ENCODE results near the gene C1orf50. TPM values are rescaled to one million over a fixed set of nuclear protein-coding genes. Genes with fewer than 3 reads are reported as not detected.
"Not testable (repeated sequence)": the region's sequence is repeated elsewhere in the genome, so short reads cannot be mapped to it uniquely, and the experiment has no call there.

C1orf50 gene
- total RNA-seq, result 1 to 10 TPM; 2.0 to 2.1 TPM

- peak within 1 kb of the TSS; percentile 65 to 92 (median 78) for H3K27ac ChIP-seq
- H3K27me3 ChIP-seq, result no peaks in the 10 kb centered on the region
- peaks cover 28% of the 10 kb centered on the region for H3K4me1 ChIP-seq
- 0% methylated on average over 19 to 82 of the region's 82 CpGs for WGBS, 2 donors
- intact Hi-C loops (cut with DNase I), result loop anchor here (10.0 kb wide), 1 partner anchor 92 kb away; no protein-coding TSS in a partner anchor
- H3K36me3 ChIP-seq (replicated peaks in 1 of 2; ENCODE audit: insufficient read depth in 1 of 2, low read depth in 2 of 2), result no peaks in the 10 kb centered on the region
- H3K9me3 ChIP-seq, result no peaks in the 10 kb centered on the region
- DNase-seq (peak; percentile 100), ATAC-seq (peak; percentile 98)
- TF ChIP-seq POLR2A (IDR thresholded peaks at IDR 0.05) (peak; percentile 84 to 93 (median 93)), CTCF (IDR thresholded peaks at IDR 0.05) (no peak)
- H3K4me3 ChIP-seq, result peak within 1 kb of the TSS; percentile 88 to 96
These were observed at the start of gene C1orf50, which contains the start of gene P3H1 for GRCh38 chr1:42766741-42767509. Gene C1orf50, plus strand, starts transcription at chr1:42767249. Its CDS starts 63 bp downstream, at chr1:42767312. Gene P3H1, minus strand, starts transcription at chr1:42767028. Its CDS starts 57 bp downstream, at chr1:42766971.

- ATAC-seq, result no peak
- WGBS, 2 donors, result 77 to 100% methylated on average over 1 of the region's 1 CpG
- intact Hi-C loops (cut with DNase I), result no loop called here
These were observed 46.2 kb upstream of the C1orf50 start for GRCh38 chr1:42720868-42721267.

DNA sequence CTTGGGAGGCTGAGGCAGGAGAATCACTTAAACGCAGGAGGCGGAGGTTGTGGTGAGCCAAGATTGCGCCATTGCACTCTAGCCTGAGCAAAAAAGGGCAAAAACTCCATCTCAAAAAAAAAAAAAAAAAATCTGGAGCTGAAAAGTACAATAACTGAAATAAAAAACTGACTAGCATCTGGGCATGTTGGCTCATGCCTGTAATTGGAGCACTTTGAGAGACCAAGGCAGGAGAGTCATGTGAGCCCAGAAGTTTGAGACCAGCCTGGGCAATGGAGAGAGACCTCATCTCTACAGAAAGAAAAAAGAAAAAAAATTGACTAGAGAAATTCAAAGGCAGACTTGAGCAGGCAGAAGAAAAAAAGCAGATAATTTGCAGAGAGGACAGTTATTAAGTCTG lies 45.1 kb upstream of the C1orf50 start:
- intact Hi-C loops (cut with DNase I), result no loop called here
- no peak for TF ChIP-seq POLR2A (IDR thresholded peaks at IDR 0.05)
- no peak for TF ChIP-seq CTCF (IDR thresholded peaks at IDR 0.05)
- Histone ChIP-seq H3K27ac (no peak overlapping the region), H3K36me3 (replicated peaks in 1 of 2; ENCODE audit: insufficient read depth in 1 of 2, low read depth in 2 of 2) (no peaks in the 10 kb centered on the region), H3K27me3 (no peaks in the 10 kb centered on the region), H3K4me3 (no peak overlapping the region), H3K9me3 (no peaks in the 10 kb centered on the region), H3K4me1 (peaks cover 3% of the 10 kb centered on the region)
- DNase-seq (no peak), ATAC-seq (no peak)
- WGBS, 2 donors, result 91 to 93% methylated on average over 3 of the region's 3 CpGs

More at GRCh38 chr1:42720868-42721267, 46.2 kb upstream of the C1orf50 start:
- Histone ChIP-seq H3K27ac (no peak overlapping the region), H3K27me3 (no peaks in the 10 kb centered on the region), H3K4me3 (no peak overlapping the region), H3K36me3 (replicated peaks in 1 of 2; ENCODE audit: insufficient read depth in 1 of 2, low read depth in 2 of 2) (no peaks in the 10 kb centered on the region), H3K9me3 (no peaks in the 10 kb centered on the region), H3K4me1 (peaks cover 3% of the 10 kb centered on the region)
- peak in 1 of 4 donors; percentile 17 for DNase-seq
- TF ChIP-seq POLR2A (IDR thresholded peaks at IDR 0.05), result no peak

DNA sequence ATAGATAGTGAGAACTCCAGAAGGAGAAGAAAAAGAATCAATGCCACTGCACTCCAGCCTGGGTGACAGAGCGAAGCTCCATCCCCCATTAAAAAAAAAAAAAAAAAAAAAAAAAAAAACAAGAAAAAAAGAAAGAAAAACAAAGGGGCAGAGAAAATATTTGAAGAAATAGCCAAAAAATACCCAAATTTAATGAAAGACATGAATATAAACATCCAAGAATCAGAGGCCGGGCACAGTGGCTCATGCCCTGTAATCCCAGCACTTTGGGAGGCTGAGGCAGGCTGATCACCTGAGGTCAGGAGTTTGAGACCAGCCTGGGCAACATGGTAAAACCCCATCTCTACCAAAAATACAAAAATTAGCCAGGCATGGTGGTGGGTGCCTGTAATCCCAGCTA lies 44.6 kb upstream of the C1orf50 start:
- H3K4me1 ChIP-seq; H3K4me3 ChIP-seq; H3K9me3 ChIP-seq; H3K27me3 ChIP-seq; H3K36me3 ChIP-seq (replicated peaks in 1 of 2; ENCODE audit: insufficient read depth in 1 of 2, low read depth in 2 of 2); ATAC-seq; DNase-seq; H3K27ac ChIP-seq; intact Hi-C loops (cut with DNase I): not testable (repeated sequence)
- 75 to 100% methylated on average over 1 to 2 of the region's 2 CpGs for WGBS, 2 donors

- Histone ChIP-seq H3K4me1 (peaks cover 3% of the 10 kb centered on the region), H3K4me3 (no peak overlapping the region), H3K9me3 (no peaks in the 10 kb centered on the region), H3K27ac (no peak overlapping the region), H3K36me3 (replicated peaks in 1 of 2; ENCODE audit: insufficient read depth in 1 of 2, low read depth in 2 of 2) (no peaks in the 10 kb centered on the region), H3K27me3 (no peaks in the 10 kb centered on the region)
- DNase-seq (no peak), ATAC-seq (no peak)
- TF ChIP-seq POLR2A (IDR thresholded peaks at IDR 0.05), result no peak
- TF ChIP-seq CTCF (IDR thresholded peaks at IDR 0.05), result no peak
- 75 to 78% methylated on average over 6 of the region's 6 CpGs for WGBS, 2 donors
- intact Hi-C loops (cut with DNase I), result no loop called here
These were observed 43.5 kb upstream of the C1orf50 start for GRCh38 chr1:42723511-42723910.

DNA sequence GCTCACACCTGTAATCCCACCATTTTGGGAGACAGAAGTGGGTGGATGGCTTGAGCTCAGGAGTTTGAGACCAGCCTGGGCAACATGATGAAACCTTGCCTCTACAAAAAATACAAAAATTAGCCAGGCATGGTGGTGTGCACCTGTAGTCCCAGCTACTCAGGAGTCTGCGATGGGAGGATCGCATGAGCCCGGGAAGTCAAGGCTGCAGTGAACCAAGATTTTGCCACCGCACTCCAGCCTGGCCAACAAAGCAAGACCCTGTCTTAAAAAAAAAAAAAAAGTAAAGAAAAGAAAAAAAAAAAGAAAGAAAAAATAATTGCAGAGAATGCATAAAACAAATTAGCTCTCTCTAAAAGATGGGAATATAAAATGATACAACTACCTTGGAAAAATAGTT lies 41.2 kb upstream of the C1orf50 start:
- intact Hi-C loops (cut with DNase I); H3K9me3 ChIP-seq; H3K4me1 ChIP-seq; H3K27ac ChIP-seq; DNase-seq; H3K4me3 ChIP-seq; H3K27me3 ChIP-seq; ATAC-seq; H3K36me3 ChIP-seq (replicated peaks in 1 of 2; ENCODE audit: insufficient read depth in 1 of 2, low read depth in 2 of 2): not testable (repeated sequence)
- WGBS, 2 donors, result 95 to 96% methylated on average over 4 of the region's 4 CpGs

Measured in body of pancreas (tissue), 4 donors.